Globus pallidus (tissue), 1 donor: ENCODE data around the gene ALKBH2.
"Not testable (repeated sequence)": the region's sequence is repeated elsewhere in the genome, so short reads cannot be mapped to it uniquely, and the experiment has no call there.

Experiments used
- DNase-seq: peaks from one replicate; pipeline ENCODE4 v3.0.0-alpha.2; 2015; ENCODE audit warnings: low spot score

Gene ALKBH2

GRCh38 chr12:109069307-109070271 lies 23.7 kb downstream of the ALKBH2 start:
- no peak for DNase-seq

DNA sequence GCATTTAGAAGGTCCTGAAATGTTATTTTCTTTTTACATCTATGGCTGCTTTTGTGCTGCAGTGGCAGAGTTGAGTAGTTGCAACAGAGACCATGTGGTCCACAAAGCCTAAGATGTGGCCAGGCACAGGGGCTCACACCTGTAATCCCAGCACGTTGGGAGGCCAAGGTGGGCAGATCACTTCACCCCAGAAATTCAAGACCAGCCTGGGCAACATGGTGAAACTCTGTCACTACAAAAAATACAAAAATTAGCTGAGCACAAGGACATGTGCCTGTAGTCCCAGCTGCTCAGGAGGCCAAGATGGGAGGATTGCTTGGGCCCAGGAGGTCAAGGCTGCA lies 27.4 kb downstream of the ALKBH2 start:
- DNase-seq = no peak

GRCh38 chr12:109065154-109065852 lies 28.0 kb downstream of the ALKBH2 start:
- DNase-seq = no peak

- DNase-seq = no peak
Measured at GRCh38 chr12:109064143-109064542, 29.1 kb downstream of the ALKBH2 start.

DNA sequence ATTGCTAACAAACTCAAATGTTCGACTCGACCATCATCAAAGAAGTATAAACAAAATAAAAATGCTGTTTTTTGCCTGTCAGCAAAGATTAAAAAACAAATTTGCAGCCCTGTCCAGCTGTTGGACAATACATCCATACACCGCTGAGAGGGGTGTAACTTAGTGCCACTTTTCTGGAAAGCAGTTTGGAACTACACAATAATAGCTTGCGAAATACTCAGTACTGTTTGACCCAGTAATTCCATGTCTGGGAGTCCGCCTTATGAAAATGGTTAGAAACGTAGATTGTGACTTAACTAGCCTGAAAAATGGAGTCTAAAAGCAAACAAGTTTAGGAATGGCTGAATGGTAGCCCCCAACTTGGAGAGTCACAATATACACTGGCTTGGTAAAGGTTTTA lies 34.5 kb downstream of the ALKBH2 start:
- no peak for DNase-seq

DNA sequence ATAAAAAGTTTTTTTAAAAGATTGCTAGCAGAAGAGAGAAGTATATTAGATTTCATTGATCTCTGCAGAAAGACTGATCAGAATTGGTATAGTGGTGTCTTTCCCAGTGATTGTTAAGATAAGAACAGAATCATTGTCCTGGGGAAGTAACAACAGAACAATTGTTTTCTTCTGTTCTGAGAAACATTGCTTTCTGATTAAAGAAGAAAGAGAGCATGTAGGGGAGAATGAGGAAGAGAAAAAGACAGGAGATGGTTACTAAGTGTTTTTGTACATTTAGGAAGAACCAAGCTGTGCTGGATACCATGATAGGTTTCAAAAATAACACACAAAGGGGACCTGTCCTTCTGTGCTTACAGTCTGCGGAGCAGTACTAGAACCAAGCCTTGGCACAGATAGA lies 35.9 kb downstream of the ALKBH2 start:
- peak; percentile 84 for DNase-seq

- peak; percentile 71 for DNase-seq
Measured at GRCh38 chr12:109056891-109057290, 36.4 kb downstream of the ALKBH2 start.

DNA sequence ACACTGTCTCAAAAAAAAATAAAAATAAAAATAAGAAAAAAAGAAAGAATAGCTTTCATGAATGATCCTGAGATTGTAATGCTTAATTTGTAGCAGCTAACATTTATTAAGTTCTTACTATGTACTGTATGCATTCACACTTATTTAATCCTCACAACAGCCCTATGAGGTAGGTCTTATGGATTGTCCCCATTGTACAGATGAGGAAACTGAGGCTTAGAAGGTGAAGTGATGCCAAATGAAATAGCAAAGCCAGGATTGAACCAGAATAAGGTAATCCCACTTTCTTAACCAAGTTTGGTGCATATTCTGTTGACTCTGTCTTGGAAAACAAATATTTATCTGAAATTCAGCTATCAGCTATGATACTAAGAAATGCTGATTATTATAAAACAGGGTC lies 38.8 kb downstream of the ALKBH2 start:
- DNase-seq = no peak

GRCh38 chr12:109054124-109054513 lies 39.2 kb downstream of the ALKBH2 start:
- DNase-seq = not testable (repeated sequence)

DNA sequence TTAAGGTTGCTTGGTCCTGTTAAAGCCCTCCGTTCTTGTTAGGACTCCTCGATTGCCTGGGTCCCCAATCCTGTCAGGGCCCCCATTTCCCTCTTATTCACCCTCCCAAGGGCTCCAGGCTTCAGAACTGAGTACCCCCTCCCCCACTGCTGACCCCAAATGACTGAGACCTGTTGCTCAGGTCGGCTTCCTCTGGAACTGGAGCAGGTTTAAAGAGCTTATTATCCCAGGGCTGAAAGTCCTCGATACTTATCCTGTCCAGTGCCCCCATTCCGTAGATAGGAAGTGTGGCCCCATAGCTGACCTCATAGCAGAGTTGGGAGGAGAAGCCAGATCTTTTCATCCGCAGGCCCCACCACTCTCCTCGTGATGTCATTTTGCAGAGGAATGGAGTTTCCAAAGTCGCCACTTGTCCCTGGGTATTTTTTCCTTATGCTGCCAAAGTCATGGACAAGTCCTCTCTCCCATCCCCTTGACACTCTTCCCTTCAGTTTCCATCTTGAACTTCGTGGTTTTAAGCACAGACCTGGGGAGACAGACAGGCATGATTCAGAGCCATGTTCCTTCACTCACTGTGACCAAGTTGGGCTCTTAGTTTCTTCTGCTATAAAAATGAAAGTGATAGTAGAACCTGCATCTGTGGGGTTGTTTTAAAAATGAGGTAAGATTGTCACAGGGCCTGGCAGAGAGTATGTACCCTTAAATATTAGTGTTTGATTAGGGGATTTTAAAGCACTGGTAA lies 39.7 kb downstream of the ALKBH2 start:
- no peak for DNase-seq

DNA sequence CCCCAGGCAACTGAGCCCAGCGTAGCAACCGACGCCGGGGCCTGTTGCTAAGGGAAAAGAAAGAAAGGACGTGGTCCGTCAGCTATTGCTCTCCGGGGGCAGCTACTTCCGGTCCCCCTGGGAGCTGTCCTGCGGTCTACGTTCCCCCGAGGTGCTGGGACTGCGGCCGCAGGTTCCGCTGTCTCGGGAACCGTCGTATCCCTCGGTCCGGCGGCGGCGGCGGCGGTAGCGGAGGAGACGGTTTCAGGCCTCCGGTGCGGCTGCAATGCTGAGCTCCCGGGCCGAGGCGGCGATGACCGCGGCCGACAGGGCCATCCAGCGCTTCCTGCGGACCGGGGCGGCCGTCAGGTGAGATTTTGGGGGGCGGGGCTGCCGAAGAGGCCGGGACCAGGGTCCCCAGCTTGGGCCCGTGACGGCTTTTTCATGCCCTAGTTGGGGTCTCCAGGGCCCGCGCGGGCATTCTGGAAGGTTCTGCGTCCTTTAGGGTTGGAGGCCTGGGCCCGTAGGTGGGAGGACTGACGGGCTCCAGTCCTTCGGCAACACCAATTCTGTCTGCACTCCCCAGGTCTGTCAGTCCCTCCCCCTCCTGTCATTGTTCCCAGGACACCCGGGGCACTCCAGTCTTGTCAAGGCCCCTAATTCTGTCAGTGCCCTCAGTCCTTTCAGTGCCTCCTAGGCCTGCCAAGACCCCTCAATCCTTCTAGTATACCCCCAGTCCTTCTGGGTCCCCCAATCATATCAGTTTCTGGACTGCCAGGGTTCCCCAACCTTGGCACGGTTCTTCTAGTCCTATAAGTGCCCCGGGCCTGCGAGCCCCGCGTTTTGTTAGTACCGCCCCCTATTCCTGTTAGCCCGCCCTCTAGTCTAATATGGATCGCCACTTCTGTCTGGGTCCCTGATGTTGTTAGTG lies 40.6 kb downstream of the ALKBH2 start, which contains the start of gene USP30:
Gene USP30 (plus strand): TSS at position 163 of the 910 bp plus-strand sequence. CDS start 103 bp downstream, at position 266.
- peak; percentile 83 for DNase-seq

GRCh38 chr12:109052097-109052413 lies 41.2 kb downstream of the ALKBH2 start:
- no peak for DNase-seq

- not testable (repeated sequence) for DNase-seq
Measured at GRCh38 chr12:109049794-109050193, 43.5 kb downstream of the ALKBH2 start.

DNA sequence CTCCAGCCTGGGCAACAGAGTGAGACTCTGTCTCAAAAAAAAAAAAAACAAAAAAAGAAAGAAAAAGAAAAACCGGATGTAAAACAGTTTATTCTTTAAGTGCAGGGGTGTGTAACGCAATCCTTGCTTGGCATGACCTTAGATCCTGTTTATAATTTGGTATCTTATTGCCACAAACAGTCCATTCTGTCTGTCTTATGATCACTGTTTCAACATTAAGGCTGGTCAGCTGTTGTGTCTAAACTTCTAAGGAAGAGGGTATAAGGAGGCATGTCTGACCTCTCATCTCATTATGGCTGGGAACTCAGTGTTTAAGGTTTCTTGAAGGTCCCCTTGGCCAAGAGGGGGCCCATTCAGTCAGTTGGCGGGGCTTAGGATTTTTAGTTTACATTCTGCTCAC lies 44.6 kb downstream of the ALKBH2 start:
- DNase-seq = not testable (repeated sequence)

- DNase-seq = no peak
Measured at GRCh38 chr12:109047081-109047805, 46.0 kb downstream of the ALKBH2 start.

DNA sequence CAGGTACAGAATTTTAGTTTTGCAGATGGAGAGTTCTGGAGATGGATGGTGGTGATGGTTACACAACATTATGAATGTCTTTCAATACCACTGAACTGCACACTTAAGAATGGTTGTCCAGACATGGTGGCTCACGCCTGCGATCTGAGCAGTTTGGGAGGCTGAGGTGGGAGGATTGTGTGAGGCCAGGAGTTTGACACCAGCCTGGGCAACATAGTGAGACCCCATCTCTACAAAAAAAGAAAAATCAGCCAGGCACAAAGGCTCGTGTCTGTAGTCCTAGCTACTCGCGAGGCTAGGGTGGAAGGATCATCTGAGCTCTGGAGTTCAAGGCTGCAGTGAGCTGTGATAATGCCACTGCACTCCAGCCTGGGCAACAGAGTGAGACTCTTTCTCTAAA lies 49.0 kb downstream of the ALKBH2 start:
- DNase-seq = no peak
